C1 segment of cervical spinal cord (tissue), 14 donors: ENCODE results near the gene CLIC4.
"Not testable (repeated sequence)": the region's sequence is repeated elsewhere in the genome, so short reads cannot be mapped to it uniquely, and the experiment has no call there.

Source experiments
- DNase-seq, 14 donors: peaks; one replicate each; lab custom pipeline; 2025; lab: John Stamatoyannopoulos, UW

Gene CLIC4

DNA sequence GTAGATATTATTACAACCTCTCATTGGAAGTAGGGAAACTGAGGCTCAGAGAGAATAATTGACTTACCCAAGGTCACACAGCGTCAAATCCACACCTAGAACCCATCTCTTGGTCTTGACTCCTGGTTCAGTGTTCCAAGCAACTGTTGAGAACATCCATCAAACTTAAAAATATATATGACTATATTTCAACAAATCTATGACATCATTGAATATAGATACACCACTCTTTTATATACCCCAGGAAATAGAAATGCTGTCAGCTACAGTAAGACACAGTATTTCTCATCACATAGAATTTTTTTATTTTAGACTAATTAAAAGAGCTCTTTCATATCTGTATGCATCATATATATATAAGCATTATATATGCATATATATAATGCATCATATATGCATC, 127.9 kb downstream of the CLIC4 start:
- no peak for DNase-seq

DNA sequence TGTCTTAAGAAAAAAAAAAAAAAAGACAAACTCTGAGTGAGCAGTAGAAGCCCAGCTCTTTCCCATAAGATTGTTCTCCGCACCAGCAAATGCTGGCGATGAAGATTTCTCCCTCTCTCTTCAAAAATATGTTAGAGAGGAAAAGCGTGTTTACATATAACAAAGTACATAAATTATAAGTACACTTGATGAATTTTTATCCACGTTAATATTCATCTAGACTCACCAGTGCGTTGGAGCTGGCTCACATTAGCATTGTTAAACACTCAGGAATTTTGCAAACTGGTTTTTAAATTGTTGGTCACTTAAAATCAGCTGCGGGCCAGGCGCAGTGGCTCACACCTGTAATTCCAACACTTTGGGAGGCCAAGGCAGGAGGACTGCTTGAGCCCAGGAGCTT, 128.8 kb downstream of the CLIC4 start:
- no peak for DNase-seq

- no peak for DNase-seq
These were observed 129.5 kb downstream of the CLIC4 start for GRCh38 chr1:24874611-24875234.

DNA sequence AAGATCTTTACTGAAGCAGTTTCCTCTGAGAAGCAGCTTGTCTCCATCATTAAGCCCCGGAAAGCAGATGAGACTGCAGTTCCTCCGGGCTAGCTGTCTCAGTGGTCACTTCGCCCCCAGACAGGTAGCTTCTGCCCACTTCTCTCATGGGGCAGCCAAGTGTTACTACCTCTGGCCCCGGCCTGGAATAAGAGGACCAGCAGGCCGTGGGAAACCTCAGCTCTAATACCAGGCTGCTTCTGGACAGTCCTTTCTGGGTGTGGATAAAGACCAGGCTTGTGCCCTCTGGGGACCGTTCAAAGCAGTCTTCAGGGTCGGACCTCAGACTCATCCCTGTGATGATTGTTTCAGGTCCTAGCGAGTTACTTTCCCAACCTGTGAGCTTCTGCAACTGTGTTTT, 130.0 kb downstream of the CLIC4 start:
- no peak for DNase-seq

- DNase-seq = no peak
These were observed 130.8 kb downstream of the CLIC4 start for GRCh38 chr1:24875991-24876506.

- no peak for DNase-seq
These were observed 132.8 kb downstream of the CLIC4 start for GRCh38 chr1:24878045-24878444.

DNA sequence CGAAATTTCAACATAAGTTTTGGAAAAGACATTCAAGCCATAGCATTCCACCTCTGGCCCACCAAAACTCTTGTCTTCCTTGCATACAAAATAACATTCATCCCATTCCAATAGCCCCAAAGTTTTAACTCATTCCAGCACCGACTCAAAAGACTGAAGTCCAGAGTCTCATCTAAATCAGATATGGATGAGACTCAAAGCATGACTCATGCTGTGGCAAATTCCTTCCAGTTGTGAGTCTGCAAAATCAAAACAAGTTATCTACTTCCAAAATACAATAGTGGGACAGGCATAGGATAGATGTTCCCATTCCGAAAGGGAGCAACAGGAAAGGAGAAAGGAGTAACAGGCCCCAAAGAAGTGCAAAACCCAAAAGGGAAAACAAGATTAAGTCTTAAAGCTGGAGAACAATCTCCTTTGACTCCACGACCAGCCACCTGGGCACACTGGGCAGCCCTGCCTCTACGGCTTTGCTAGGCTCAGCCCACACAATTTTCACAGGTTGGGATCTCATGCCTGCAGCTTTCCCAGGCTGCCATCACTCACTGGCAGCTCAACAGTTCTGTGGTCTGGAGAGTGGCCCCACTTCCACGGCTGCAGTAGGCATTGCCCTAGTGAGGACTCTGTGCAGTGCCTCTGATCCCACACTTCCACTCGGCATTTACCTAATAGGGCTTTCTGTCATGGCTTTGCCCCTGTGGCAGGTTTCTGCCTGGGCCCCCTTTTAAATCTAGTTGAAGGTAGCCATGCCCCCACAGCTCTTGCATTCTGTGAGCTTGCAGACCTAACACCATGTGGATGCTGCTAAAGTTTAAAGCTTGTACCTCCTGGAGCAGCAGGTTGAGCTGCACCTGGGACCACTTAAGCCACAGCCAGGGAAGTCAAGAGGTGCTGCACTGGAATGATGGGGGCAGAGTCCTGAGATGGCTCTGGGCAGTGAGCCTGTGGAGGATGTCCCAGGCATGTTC, 133.8 kb downstream of the CLIC4 start:
- DNase-seq = no peak

DNA sequence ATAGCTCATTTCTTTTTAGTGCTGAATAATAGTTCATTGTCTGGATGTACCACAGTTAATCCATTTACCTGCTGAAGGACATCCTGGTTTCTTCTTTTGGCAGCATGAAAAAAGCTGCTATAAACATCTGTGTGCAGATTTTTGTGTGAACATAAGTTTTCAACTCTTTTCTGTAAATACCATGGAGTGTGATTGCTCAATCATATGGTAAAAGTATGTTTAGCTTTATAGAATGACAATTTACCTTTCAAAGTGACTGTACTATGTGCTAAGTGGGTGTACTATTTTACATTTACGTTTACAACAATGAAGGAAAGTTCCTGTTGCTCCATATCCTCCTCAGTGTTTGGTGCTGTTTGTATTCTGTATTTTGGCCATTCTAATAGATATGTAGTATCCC, 135.8 kb downstream of the CLIC4 start:
- no peak for DNase-seq

DNA sequence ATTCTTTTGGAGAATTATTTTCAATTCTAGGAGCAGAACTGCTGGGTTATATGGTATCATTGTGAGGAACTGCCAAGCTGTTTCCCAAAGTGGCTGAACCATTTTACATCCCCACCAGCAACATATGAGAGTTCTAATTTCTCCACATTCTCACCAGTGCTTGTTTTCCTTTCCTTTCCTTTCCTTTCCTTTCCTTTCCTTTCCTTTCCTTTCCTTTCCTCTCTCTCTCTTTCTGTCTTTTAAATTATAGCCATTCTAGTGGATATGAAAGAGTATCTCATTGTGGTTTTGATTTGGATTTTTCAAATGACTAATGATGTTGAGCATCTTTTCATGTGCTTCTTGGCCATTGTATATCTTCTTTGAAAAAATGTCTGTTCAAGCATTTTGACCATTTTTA, 139.5 kb downstream of the CLIC4 start:
- DNase-seq = no peak

DNA sequence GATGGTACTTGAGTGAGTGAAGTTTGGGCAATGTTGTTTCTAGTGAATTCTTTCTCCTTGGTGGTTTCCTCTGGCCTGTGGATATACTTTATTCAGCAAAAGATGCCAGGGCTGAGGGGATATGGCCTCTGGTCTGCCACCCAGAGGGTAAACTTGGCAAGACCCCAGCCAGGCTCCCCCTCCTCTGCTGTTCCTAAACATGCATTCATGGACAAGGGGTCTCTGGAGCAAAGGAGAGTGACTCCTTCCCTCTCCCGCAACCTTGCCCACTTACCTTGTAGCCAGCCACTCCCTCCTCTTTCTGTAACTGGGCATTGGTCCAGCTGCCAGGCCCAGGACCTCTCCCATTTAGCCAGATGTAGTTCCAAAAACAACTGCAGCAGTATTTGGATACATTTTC, 141.0 kb downstream of the CLIC4 start:
- DNase-seq = no peak

DNA sequence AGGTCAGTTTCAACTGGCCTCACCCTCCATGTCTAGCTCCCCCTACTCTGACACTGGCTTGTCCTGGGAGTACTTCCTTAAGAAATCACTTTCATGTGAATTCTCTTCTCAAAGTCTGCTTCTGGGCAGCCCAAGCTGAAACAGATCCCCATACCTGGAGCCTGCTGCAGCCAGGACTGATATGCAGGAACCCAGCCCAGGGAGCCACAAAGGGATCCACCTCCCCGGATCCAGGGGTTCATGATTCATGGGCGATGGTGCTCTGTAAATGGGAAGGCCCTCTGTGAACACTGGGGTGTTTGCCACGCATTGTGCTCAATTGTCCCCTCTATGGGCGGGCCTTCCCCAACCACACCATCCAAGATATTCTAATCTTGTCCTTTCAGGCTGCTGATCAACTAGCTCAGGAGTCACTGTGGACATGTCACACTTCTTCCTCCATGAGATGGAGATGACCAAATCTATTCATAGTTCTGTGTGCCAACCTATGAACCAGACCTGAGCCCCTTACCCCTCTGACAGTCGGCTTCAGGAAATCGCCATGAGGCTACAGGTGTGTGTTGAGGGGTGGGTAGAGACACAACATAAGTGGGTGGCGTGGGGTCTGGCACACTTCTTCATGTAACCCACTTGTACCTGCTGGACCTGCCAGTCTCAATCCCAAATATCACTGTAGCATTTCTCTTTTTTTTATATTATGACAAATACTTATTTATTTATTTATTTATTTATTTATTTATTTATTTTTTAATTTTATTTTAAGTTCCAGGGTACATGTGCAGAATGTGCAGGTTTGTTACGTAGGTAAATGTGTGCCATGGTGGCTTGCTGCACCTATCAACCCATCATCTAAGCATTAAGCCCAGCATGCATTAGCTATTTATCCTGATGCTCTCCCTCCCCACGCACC, 143.1 kb downstream of the CLIC4 start:
- no peak for DNase-seq

GRCh38 chr1:24888971-24889676, 143.9 kb downstream of the CLIC4 start:
- DNase-seq = no peak

GRCh38 chr1:24890887-24891286, 145.6 kb downstream of the CLIC4 start:
- no peak for DNase-seq

DNA sequence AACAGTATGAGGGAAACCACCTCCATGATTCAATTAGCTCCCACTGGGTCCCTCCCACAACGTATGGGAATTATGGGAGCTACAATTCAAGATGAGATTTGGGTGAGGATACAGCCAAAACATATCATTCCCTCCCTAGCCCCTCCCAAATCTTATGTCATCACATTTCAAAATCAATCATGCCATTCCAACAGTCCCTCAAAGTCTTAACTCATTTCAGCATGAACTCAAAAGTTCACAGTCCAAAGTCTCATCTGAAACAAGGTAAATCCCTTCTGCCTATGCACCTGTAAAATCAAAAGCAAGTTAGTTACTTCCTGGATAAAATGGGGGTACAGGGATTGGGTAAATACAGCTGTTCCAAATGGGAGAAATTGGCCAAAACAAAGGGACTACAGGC, 146.1 kb downstream of the CLIC4 start:
- not testable (repeated sequence) for DNase-seq

GRCh38 chr1:24892188-24893153, 147.2 kb downstream of the CLIC4 start:
- no peak for DNase-seq

DNA sequence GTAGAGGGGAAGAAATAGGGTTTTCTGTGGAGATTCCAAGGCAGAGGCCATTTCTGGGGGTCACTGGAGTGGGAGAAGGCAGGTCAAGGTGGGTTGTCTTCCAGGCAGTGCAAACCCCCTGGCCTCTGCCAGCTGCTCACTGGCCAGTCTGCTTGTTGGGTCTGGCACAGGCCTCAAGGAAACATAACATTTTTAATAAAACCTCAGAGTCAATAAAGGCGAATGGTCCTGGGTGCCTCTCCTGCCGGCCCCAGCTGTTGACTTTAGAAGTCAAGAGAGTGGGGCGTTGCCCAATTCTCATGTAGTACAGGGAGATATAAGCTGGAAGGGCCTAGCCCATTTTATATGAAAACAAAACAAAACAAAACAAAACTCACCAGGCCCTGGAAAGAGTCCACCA, 148.2 kb downstream of the CLIC4 start:
- DNase-seq = no peak
